H1 (cell line): Measurements from ENCODE around the gene PCDH7. TPM values are rescaled to one million over a fixed set of nuclear protein-coding genes. Genes with fewer than 3 reads are reported as not detected.
A peak's percentile ranks its signal among the peaks of the same experiment; 100 is the strongest.

Experiments
- CTCF ChIA-PET: fragments of 300-600 bp; sonication (Branson Sonifier 250); formaldehyde crosslinking; loops from one replicate; lab custom pipeline; 2021; ENCODE audit not compliant: partially characterized antibody; lab: Charles Lee
- POLR2A ChIA-PET: fragments of 300-600 bp; sonication (Branson Sonifier 250); formaldehyde crosslinking; loops from one replicate; lab custom pipeline; 2021; ENCODE audit warnings: inconsistent platforms; ENCODE audit not compliant: partially characterized antibody; lab: Charles Lee
- DNase-seq, 2 experiments: peaks; one replicate each; pipeline versions ENCODE4 v3.0.0 to v3.0.0-alpha.2; 2010 to 2022; ENCODE audit warnings: low spot score in 2 of 2, low read depth in 1 of 2, mixed read lengths in 1 of 2
- FAIRE-seq: peaks from 2 replicates; lab custom pipeline; 2011; peaks lifted over from hg19 to GRCh38; lab: Jason Lieb, UNC
- H2AFZ ChIP-seq: 2 replicates; pipeline ENCODE4 v1.8.1; 2012; ENCODE audit warnings: low read length, inconsistent platforms
- H2AK5ac ChIP-seq: 2 replicates; pipeline ENCODE4 v1.6.1; 2013; ENCODE audit warnings: low read depth, low read length
- H2BK120ac ChIP-seq: replicated peaks from 2 replicates; pipeline ENCODE3; 2013; ENCODE audit warnings: low read depth, low read length, inconsistent platforms
- H2BK12ac ChIP-seq: 2 replicates; pipeline ENCODE4 v1.6.1; 2013; ENCODE audit warnings: low read depth, low read length
- H2BK15ac ChIP-seq: 2 replicates; pipeline ENCODE4 v1.6.1; 2013; ENCODE audit warnings: low read length
- H2BK20ac ChIP-seq: 2 replicates; pipeline ENCODE4 v1.6.1; 2013; ENCODE audit warnings: low read length
- H2BK5ac ChIP-seq: 2 replicates; pipeline ENCODE4 v1.6.1; 2013; ENCODE audit warnings: low read depth, low read length
- H3K14ac ChIP-seq: 2 replicates; pipeline ENCODE4 v1.6.1; 2013; ENCODE audit warnings: inconsistent platforms; ENCODE audit not compliant: insufficient read length
- H3K18ac ChIP-seq: 2 replicates; pipeline ENCODE4 v1.6.1; 2013; ENCODE audit warnings: low read length; ENCODE audit errors: extremely low read depth
- H3K23ac ChIP-seq: 2 replicates; pipeline ENCODE4 v1.6.1; 2013; ENCODE audit warnings: inconsistent platforms; ENCODE audit not compliant: insufficient read length
- H3K23me2 ChIP-seq: 2 replicates; pipeline ENCODE4 v1.6.1; 2013; ENCODE audit warnings: low read depth, low read length
- H3K27ac ChIP-seq: 2 replicates; pipeline ENCODE4 v1.6.1; 2011; ENCODE audit warnings: low read depth, low read length, inconsistent platforms
- H3K27me3 ChIP-seq, 4 experiments: replicated peaks in 1 of 4; 1 replicate in 1 of 4; 2 replicates in 3 of 4; pipeline versions ENCODE4 v1.6.1 to v1.8.1; 2011 to 2013; ENCODE audit warnings: low read length in 3 of 4, mild to moderate bottlenecking in 3 of 4, inconsistent platforms in 2 of 4, mixed read lengths in 2 of 4, moderate library complexity in 1 of 4; ENCODE audit not compliant: control insufficient read depth in 3 of 4, insufficient read depth in 3 of 4; ENCODE audit errors: extremely low read depth in 1 of 4
- H3K36me3 ChIP-seq, 4 experiments: 2 replicates each; pipeline versions ENCODE4 v1.6.1 to v1.8.1; 2011 to 2013; ENCODE audit warnings: mild to moderate bottlenecking in 4 of 4, low read length in 3 of 4, moderate library complexity in 2 of 4, control low read depth in 1 of 4, inconsistent platforms in 1 of 4; ENCODE audit not compliant: insufficient read depth in 4 of 4, control insufficient read depth in 2 of 4
- H3K4ac ChIP-seq: replicated peaks from 2 replicates; pipeline ENCODE3; 2013; ENCODE audit warnings: low read length, low read depth, mixed read lengths, inconsistent platforms; ENCODE audit not compliant: insufficient read length
- H3K4me1 ChIP-seq, 4 experiments: replicated peaks in 1 of 4; 1 replicate in 1 of 4; 2 replicates in 3 of 4; pipeline versions ENCODE4 v1.6.1 to v1.8.1; 2011 to 2013; ENCODE audit warnings: low read length in 3 of 4, inconsistent platforms in 2 of 4, mixed read lengths in 1 of 4; ENCODE audit not compliant: insufficient read depth in 4 of 4, control insufficient read depth in 3 of 4
- H3K4me2 ChIP-seq, 2 experiments: 2 replicates each; pipeline versions ENCODE4 v1.6.1 to v1.8.1; 2011 to 2013; ENCODE audit warnings: low read depth in 2 of 2, low read length in 2 of 2, control low read depth in 1 of 2, inconsistent platforms in 1 of 2, mild to moderate bottlenecking in 1 of 2; ENCODE audit not compliant: insufficient read depth in 1 of 2
- H3K4me3 ChIP-seq, 4 experiments: fragments of 200-600, 300-600 bp in 1 of 4; sonication (generic), shearing (Covaris generic), sonication (Bioruptor Twin) in 1 of 4; 2 replicates each; pipeline versions ENCODE4 v1.5.1 to v1.8.1; 2011 to 2016; ENCODE audit warnings: low read length in 4 of 4, low read depth in 3 of 4, control low read depth in 2 of 4, inconsistent platforms in 2 of 4, mild to moderate bottlenecking in 2 of 4, mixed read lengths in 1 of 4, moderate library complexity in 1 of 4; ENCODE audit not compliant: insufficient read depth in 2 of 4; ENCODE audit errors: extremely low read depth in 1 of 4
- H3K56ac ChIP-seq: replicated peaks from 2 replicates; pipeline ENCODE3; 2013; ENCODE audit warnings: low read depth, mild to moderate bottlenecking, mixed read lengths, low read length, inconsistent platforms; ENCODE audit not compliant: insufficient read length
- H3K79me1 ChIP-seq: 2 replicates; pipeline ENCODE4 v1.6.1; 2013; ENCODE audit warnings: low read depth, low read length, control low read depth
- H3K79me2 ChIP-seq, 2 experiments: 2 replicates each; pipeline versions ENCODE4 v1.6.1 to v1.8.1; 2012 to 2013; ENCODE audit warnings: low read length in 2 of 2, mild to moderate bottlenecking in 2 of 2, inconsistent platforms in 1 of 2; ENCODE audit not compliant: insufficient read depth in 2 of 2, control insufficient read depth in 1 of 2
- H3K9ac ChIP-seq, 4 experiments: replicated peaks in 1 of 4; 1 replicate in 1 of 4; 2 replicates in 3 of 4; pipeline versions ENCODE4 v1.6.1 to v1.8.1; 2011 to 2013; ENCODE audit warnings: low read depth in 3 of 4, low read length in 3 of 4, control low read depth in 2 of 4, mild to moderate bottlenecking in 2 of 4, moderate library complexity in 2 of 4, inconsistent platforms in 1 of 4; ENCODE audit errors: extremely low read depth in 1 of 4
- H3K9me3 ChIP-seq, 2 experiments: 2 replicates each; pipeline versions ENCODE4 v1.6.1 to v1.8.1; 2012 to 2013; ENCODE audit warnings: mild to moderate bottlenecking in 2 of 2, moderate library complexity in 2 of 2, control low read depth in 1 of 2, inconsistent platforms in 1 of 2, low read depth in 1 of 2, low read length in 1 of 2, mixed read lengths in 1 of 2; ENCODE audit not compliant: insufficient read depth in 2 of 2
- H4K20me1 ChIP-seq, 2 experiments: replicated peaks in 1 of 2; 2 replicates each; pipeline versions ENCODE3 to v1.8.1; 2011 to 2013; ENCODE audit warnings: inconsistent platforms in 2 of 2, low read length in 2 of 2, mild to moderate bottlenecking in 1 of 2; ENCODE audit not compliant: insufficient read depth in 2 of 2, control insufficient read depth in 1 of 2
- H4K5ac ChIP-seq: 2 replicates; pipeline ENCODE4 v1.6.1; 2013; ENCODE audit warnings: low read length, low read depth, mixed read lengths, inconsistent platforms; ENCODE audit not compliant: insufficient read length
- H4K8ac ChIP-seq: 2 replicates; pipeline ENCODE4 v1.8.0; 2013; ENCODE audit warnings: mild to moderate bottlenecking, moderate library complexity, low read length, inconsistent platforms; ENCODE audit not compliant: insufficient read depth; ENCODE audit errors: extremely low read depth
- H4K91ac ChIP-seq: replicated peaks from 2 replicates; pipeline ENCODE3; 2013; ENCODE audit warnings: low read length, mixed read lengths, inconsistent platforms; ENCODE audit not compliant: insufficient read length
- WGBS, 2 experiments: shearing (Covaris generic) in 1 of 2; methylation state at CpG; one replicate each; pipeline versions ENCODE4 v1.1.6 to v1.1.7; 2013 to 2015; ENCODE audit warnings: low lambda C conversion rate in 2 of 2, mixed read lengths in 2 of 2, inconsistent platforms in 1 of 2, low coverage in 1 of 2, missing lambda C conversion rate in 1 of 2; ENCODE audit not compliant: insufficient replicate concordance in 2 of 2, insufficient coverage in 1 of 2, insufficient read length in 1 of 2; ENCODE audit errors: extremely low coverage in 1 of 2, missing lambda C conversion rate in 1 of 2; 5-methylcytosine and 5-hydroxymethylcytosine counted together
- polyA plus RNA-seq, 7 experiments: library from polyadenylated mRNA; depleted of rRNA in 3 of 7; stranded (reverse) in 5 of 7; unstranded in 2 of 7; fragments of >200 nt in 5 of 7; fragments of 200-250 nt in 2 of 7; gene quantifications; 1 replicate in 5 of 7; 2 replicates in 1 of 7; 4 replicates in 1 of 7; pipeline versions ENCODE4 v1.2.1 to v1.2.3, GENCODE V29; 2011 to 2013; ENCODE audit warnings: missing spikeins in 2 of 7, mixed read lengths in 2 of 7
- total RNA-seq: library from RNA; stranded (reverse); fragmentation: NEBNext Ultra II Directional; extraction: Animal tissue kit (Norgen Biotek cat#: 25700); gene quantifications from 2 replicates; pipeline ENCODE4 v1.2.1, GENCODE V29; 2021

The PCDH7 gene
- total and polyA plus RNA-seq, 2 of the 8 experiments (the other 6 are each of a cell fraction or from before 2014, with no cell fraction given) = 3.1 to 6.1 TPM

- H3K4me1 ChIP-seq = peaks cover 0 to 20% (median 12%) of the 10 kb centered on the region in 4 experiments; a peak in 6 of 7 replicates
- H3K79me2 ChIP-seq = no peaks in the 10 kb centered on the region; a peak in 1 of 4 replicates
- H2BK15ac ChIP-seq = no peak overlapping the region
- H2BK5ac ChIP-seq = no peak overlapping the region
- H2BK20ac ChIP-seq = no peak overlapping the region
- H4K5ac ChIP-seq = no peak overlapping the region
- H4K8ac ChIP-seq = no peak overlapping the region
- H3K27me3 ChIP-seq = peaks cover 17 to 38% (median 32%) of the 10 kb centered on the region in 4 experiments
- no peak overlapping the region for H2BK120ac ChIP-seq
- H3K23me2 ChIP-seq = peaks cover 35% of the 10 kb centered on the region
- H3K56ac ChIP-seq = no peak overlapping the region
- H3K79me1 ChIP-seq = peaks cover 2% of the 10 kb centered on the region; the same call in 1 of the 2 replicates
- no peak overlapping the region for H3K9ac ChIP-seq
- H2BK12ac ChIP-seq = no peak overlapping the region
- H2AFZ ChIP-seq = no peak overlapping the region
- H4K20me1 ChIP-seq = peaks cover 0 to 18% of the 10 kb centered on the region in 2 experiments
- no peak overlapping the region for H3K23ac ChIP-seq
- POLR2A ChIA-PET = no interaction called here
- 79% methylated on average over 4 of the region's 4 CpGs; no CpG with 5 or more reads in 1 of the 2 experiments for WGBS, 2 experiments
- H3K9me3 ChIP-seq = no peaks in the 10 kb centered on the region; a peak in 1 of 4 replicates
- no peak overlapping the region for H4K91ac ChIP-seq
- H3K4ac ChIP-seq = no peak overlapping the region
- peak overlapping the region in 1 of 2 experiments; percentile 89; a peak in 2 of 4 replicates for H3K4me2 ChIP-seq
- no peaks in the 10 kb centered on the region for H3K36me3 ChIP-seq
- no peak overlapping the region for H2AK5ac ChIP-seq
- H3K18ac ChIP-seq = no peak overlapping the region
- no peak overlapping the region for H3K27ac ChIP-seq
- FAIRE-seq (no peak), DNase-seq (no peak)
- peak overlapping the region in 2 of 4 experiments; percentile 39 to 65; a peak in 2 of 8 replicates for H3K4me3 ChIP-seq
- CTCF ChIA-PET = interaction anchor here (0.7 kb wide), 1 partner anchor 270 kb away, joined by 3 read pairs; no protein-coding TSS in a partner anchor
- no peak overlapping the region for H3K14ac ChIP-seq
Measured at GRCh38 chr4:30724247-30724646, 4.1 kb downstream of the PCDH7 start.
